AG10803 (cell line): Measurements from ENCODE around the gene CFAP97.

Experiments
- DNase-seq: peaks from one replicate; pipeline ENCODE4 v3.0.0; 2010; ENCODE audit warnings: low read depth
- H3K4me3 ChIP-seq: 2 replicates; pipeline ENCODE4 v1.5.1; 2011; ENCODE audit warnings: mild to moderate bottlenecking, low read length, control low read depth
- CTCF ChIP-seq: conservative IDR thresholded peaks from 2 replicates; pipeline ENCODE4 v1.5.1; 2011; ENCODE audit warnings: mild to moderate bottlenecking, low read length, control low read depth, inconsistent platforms

CFAP97 gene

DNA sequence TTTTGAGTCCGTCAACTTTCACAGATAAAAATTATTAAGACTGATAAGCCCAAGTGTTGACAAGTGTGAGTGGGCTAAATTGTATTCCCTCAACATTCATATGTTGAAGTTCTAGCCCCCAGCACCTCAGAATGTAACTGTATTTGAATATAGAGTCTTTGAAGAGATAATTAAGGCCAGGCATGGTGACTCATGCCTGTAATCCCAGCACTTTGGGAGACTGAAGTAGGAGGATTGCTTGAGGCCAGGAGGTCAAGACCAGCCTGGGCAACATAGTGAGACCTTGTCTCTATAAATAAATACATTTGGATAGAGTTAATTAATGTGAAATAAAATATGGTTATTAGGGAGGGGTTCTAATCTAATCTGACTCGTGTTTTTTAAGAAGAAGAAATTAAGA is 90.5 kb downstream of the CFAP97 start:
- no peak for TF ChIP-seq CTCF
- DNase-seq = no peak
- no peak overlapping the region for H3K4me3 ChIP-seq

DNA sequence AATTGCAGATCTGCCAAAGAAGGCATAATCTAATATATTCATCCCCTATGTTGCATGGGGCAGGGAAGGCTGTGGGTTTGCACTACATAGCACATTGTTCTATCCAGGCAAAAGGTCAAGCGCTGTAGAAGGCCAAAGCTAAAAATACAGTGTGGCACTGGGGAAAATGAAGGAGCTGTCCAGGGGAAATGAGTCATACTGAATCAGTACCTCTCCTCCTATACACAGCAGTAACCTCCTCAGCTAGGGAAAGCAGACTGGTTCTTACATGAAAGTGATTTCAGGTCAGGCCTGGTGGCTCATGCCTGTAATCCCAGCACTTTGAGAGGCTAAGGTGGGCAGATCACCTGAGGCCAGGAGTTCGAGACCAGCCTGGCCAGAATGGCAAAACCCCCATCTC is 91.7 kb downstream of the CFAP97 start:
- TF ChIP-seq CTCF = no peak
- DNase-seq = peak; percentile 86
- H3K4me3 ChIP-seq = no peak overlapping the region

DNA sequence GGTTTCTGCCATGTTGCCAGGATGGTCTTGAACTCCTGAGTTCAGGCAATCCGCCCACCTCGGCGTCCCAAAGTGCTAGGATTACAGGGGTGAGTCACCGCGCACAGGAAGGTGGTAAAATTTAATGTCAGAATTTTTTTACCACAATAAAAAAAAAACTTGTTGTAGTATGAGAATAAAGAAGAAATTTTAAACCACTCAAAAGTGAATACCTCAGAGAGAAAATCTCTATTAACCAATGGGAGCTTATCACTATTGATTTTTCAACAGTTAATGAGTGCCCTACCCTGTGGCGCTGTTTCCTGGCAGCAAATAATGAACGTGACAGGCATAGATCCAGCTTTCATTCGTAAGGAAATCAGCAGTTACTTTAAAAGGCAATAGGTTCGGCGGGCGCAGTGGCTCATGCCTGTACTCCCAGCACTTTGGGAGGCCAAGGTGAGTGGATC is 93.4 kb downstream of the CFAP97 start:
- H3K4me3 ChIP-seq = no peak overlapping the region
- TF ChIP-seq CTCF = no peak
- no peak for DNase-seq

DNA sequence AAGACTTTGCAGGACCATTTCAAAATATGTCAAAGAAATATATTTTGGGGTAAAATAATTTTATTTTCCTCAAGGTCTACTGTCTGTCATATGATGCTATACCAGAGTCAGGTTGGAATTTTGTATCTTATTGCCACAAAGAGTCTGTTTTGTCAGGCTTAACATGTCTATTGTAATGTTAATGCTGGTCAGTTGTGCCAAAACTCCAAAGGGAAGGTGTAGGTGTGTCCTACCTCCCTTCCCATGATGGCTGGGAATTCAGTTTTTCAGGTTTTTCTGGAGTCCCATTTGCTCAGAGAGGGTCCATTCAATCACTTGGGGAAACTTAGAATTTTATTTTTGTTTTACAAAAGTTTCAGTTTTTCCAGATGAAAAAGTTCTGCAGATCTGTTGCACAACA is 94.1 kb downstream of the CFAP97 start:
- H3K4me3 ChIP-seq = no peak overlapping the region
- no peak for DNase-seq
- TF ChIP-seq CTCF = no peak
